WERI-Rb-1 (cell line): ENCODE results near the gene RAB33A.

ENCODE experiments used
- DNase-seq: peaks from one replicate; pipeline ENCODE4 v3.0.0-alpha.2; 2020
- H3K27ac ChIP-seq: fragments of 250-450 bp; sonication (Bioruptor Pico); 2 replicates; pipeline ENCODE4 v1.5.1; 2020; ENCODE audit warnings: mild to moderate bottlenecking, moderate library complexity
- H3K27me3 ChIP-seq: fragments of 250-450 bp; sonication (Bioruptor Pico); 2 replicates; pipeline ENCODE4 v1.5.1; 2021; ENCODE audit warnings: mild to moderate bottlenecking, low read depth, moderate library complexity; ENCODE audit not compliant: insufficient read depth, severe bottlenecking
- H3K36me3 ChIP-seq: fragments of 250-450 bp; sonication (Bioruptor Pico); 2 replicates; pipeline ENCODE4 v1.5.1; 2020; ENCODE audit warnings: mild to moderate bottlenecking, moderate library complexity
- H3K4me3 ChIP-seq: 2 replicates; pipeline ENCODE4 v1.5.1; 2011; ENCODE audit warnings: low read depth, mild to moderate bottlenecking, control low read depth, low read length
- H3K9me3 ChIP-seq: fragments of 250-450 bp; sonication (Bioruptor Pico); 2 replicates; pipeline ENCODE4 v1.5.1; 2021; ENCODE audit warnings: mild to moderate bottlenecking, moderate library complexity; ENCODE audit not compliant: severe bottlenecking
- CTCF ChIP-seq: IDR thresholded peaks from 2 replicates; pipeline ENCODE4 v1.5.1; 2011; ENCODE audit warnings: low read depth, mild to moderate bottlenecking, control low read depth, inconsistent platforms, low read length

The RAB33A gene

DNA sequence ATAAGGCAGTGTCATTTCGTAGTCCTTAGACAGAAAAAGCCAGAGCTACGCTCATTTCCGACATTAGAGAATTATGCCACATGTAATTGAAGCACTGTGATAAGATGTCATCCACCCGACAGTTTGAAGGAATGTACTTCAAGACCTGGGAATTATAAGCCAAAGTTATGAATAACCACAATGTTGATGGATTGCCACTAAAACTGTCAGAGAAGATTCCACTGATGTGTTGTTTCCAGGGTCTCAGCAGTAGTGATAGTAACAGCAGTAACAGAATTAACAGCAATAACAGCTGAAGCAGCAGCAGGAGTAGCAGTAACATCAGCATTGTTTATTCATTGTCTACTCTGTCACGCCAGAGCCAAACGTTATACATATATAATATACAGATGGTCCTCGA, 24.7 kb downstream of the RAB33A start:
- H3K27me3 ChIP-seq: peaks cover 5% of the 10 kb centered on the region
- H3K9me3 ChIP-seq: no peaks in the 10 kb centered on the region
- H3K27ac ChIP-seq: no peak overlapping the region
- no peak for DNase-seq
- TF ChIP-seq CTCF: no peak
- H3K36me3 ChIP-seq: no peaks in the 10 kb centered on the region
- H3K4me3 ChIP-seq: no peak overlapping the region

GRCh38 chrX:130197464-130197863, 25.7 kb downstream of the RAB33A start:
- Histone ChIP-seq H3K9me3 (no peaks in the 10 kb centered on the region), H3K27ac (no peak overlapping the region), H3K36me3 (no peaks in the 10 kb centered on the region), H3K27me3 (peaks cover 5% of the 10 kb centered on the region), H3K4me3 (no peak overlapping the region)
- no peak for TF ChIP-seq CTCF
- DNase-seq: no peak

DNA sequence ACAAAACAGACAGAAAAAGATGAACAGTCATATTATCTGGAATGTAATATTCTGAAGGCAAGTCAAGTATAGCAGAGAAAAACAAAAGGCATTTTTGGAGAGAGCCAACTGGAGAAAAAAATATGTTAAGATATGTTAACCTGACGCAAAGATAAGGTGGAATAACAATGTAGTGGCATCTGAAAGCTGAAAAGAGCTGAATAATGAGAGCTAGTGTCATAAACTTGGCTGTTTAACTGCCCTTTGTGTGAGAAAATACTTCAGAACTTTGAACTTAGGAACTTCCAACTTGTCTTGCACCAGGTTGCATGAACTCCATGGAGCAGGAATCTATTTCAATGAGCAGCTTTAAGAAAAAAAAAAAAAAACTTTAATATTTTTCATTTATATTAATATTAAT, 32.9 kb downstream of the RAB33A start:
- Histone ChIP-seq H3K27ac (no peak overlapping the region), H3K27me3 (peaks cover under 1% of the 10 kb centered on the region), H3K36me3 (no peaks in the 10 kb centered on the region), H3K4me3 (no peak overlapping the region), H3K9me3 (no peaks in the 10 kb centered on the region)
- no peak for DNase-seq
- no peak for TF ChIP-seq CTCF

DNA sequence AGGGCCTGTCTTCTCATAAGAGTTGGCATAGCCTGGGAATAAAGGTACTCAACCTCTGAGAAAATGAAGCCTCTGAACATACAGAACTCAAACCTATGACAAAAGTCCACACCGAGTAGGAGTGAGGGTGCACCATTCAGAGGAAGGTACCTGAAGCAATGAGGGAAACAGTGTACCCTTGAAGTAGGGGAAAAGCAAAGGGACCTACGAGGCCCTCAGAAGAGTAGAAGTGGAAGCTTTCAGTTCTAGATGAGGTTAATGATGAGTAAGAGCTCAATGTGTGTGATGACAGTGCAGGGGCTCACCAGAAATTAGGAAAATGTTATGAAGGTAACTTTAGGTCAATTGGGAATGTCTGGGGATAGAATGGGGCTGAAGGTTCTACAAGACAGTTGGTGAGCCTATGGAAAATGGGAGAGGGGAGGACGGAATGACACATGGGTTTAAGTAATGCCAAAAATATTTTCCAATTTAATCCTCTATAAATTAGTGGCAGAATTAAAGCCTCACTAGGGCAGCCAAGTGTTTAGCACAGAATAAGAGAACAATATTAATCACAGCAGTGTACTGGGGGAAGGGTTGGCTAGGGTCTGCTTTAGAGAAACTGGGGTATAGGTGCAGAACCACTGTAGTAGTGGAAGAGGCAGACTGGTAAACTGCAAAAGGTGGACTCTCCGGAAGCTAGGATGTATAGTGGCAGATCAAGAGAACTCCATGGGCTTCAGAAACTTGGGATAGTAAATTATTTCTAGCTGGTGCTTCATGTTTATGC, 39.8 kb downstream of the RAB33A start:
- DNase-seq: no peak
- no peak overlapping the region for H3K27ac ChIP-seq
- H3K4me3 ChIP-seq: no peak overlapping the region
- H3K9me3 ChIP-seq: no peaks in the 10 kb centered on the region
- no peaks in the 10 kb centered on the region; the same call in none of the 2 replicates for H3K36me3 ChIP-seq
- no peak for TF ChIP-seq CTCF
- H3K27me3 ChIP-seq: peaks cover 6% of the 10 kb centered on the region

- Histone ChIP-seq H3K9me3 (no peaks in the 10 kb centered on the region), H3K27ac (no peak overlapping the region), H3K27me3 (peaks cover 6% of the 10 kb centered on the region), H3K4me3 (no peak overlapping the region), H3K36me3 (no peaks in the 10 kb centered on the region; the same call in none of the 2 replicates)
- DNase-seq: no peak
- no peak for TF ChIP-seq CTCF
Measured at GRCh38 chrX:130212371-130212770, 40.6 kb downstream of the RAB33A start.

DNA sequence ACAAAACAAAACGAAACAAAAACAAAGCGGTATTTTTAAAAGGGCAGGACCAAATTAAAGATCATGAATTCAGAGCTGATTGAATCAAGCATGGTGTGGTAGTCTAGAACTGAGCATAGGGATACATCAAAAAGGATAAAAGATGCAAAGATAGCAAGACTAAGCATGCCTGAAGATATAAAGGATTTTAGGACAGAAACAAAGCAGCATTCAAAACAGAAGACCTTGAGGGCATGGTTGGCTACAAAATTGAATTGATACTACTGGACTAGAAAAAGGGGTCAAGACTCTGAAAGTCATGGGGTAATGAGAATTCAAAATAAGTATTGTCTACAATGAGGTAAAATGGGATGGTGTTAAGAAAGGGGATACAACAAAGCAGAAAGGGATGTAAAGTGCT, 41.6 kb downstream of the RAB33A start:
- Histone ChIP-seq H3K4me3 (no peak overlapping the region), H3K27ac (no peak overlapping the region), H3K9me3 (no peaks in the 10 kb centered on the region), H3K27me3 (peaks cover 6% of the 10 kb centered on the region), H3K36me3 (no peaks in the 10 kb centered on the region; the same call in none of the 2 replicates)
- no peak for DNase-seq
- TF ChIP-seq CTCF: no peak
